OCI-LY3 (cell line): ENCODE measurements around the gene SHC1.

Experiments
- H2AFZ ChIP-seq: fragments of 200-600, 300-600 bp; shearing (Covaris generic); 2 replicates; pipeline ENCODE4 v1.6.0; 2014; ENCODE audit warnings: antibody characterized with exemption, low read depth, low read length
- H3K27ac ChIP-seq: fragments of 200-600, 300-600 bp; sonication (generic); 2 replicates; pipeline ENCODE4 v1.5.1; 2014; ENCODE audit warnings: mild to moderate bottlenecking, low read length, moderate library complexity, mixed read lengths
- H3K27me3 ChIP-seq: fragments of 200-600, 300-600 bp; sonication (generic); 2 replicates; pipeline ENCODE4 v1.6.1; 2014; ENCODE audit warnings: low read depth, low read length, mixed read lengths
- H3K36me3 ChIP-seq: fragments of 200-600, 300-600 bp; sonication (generic); replicated peaks from 2 replicates; pipeline ENCODE3; 2014; ENCODE audit warnings: low read depth, low read length, mixed read lengths
- H3K4me1 ChIP-seq: fragments of 300-600, 200-600 bp; sonication (generic); 2 replicates; pipeline ENCODE4 v1.6.1; 2014; ENCODE audit warnings: low read length, mixed read lengths
- H3K4me2 ChIP-seq: fragments of 200-600, 300-600 bp; sonication (generic); 2 replicates; pipeline ENCODE4 v1.6.1; 2014; ENCODE audit warnings: low read length, mixed read lengths
- H3K4me3 ChIP-seq: fragments of 300-600, 200-600 bp; sonication (generic); 2 replicates; pipeline ENCODE4 v1.5.1; 2014; ENCODE audit warnings: antibody characterized with exemption, mild to moderate bottlenecking, low read length, moderate library complexity
- H3K79me2 ChIP-seq: fragments of 300-600, 200-600 bp; shearing (Covaris generic); 2 replicates; pipeline ENCODE4 v1.6.1; 2014; ENCODE audit warnings: mild to moderate bottlenecking, low read length, mixed read lengths
- H3K9ac ChIP-seq: fragments of 300-600, 200-600 bp; shearing (Covaris generic); 2 replicates; pipeline ENCODE4 v1.6.0; 2014; ENCODE audit warnings: mild to moderate bottlenecking, low read length, moderate library complexity
- H3K9me3 ChIP-seq: fragments of 200-600, 300-600 bp; shearing (Covaris generic); 2 replicates; pipeline ENCODE4 v1.6.1; 2014; ENCODE audit warnings: low read length, mixed read lengths; ENCODE audit not compliant: insufficient read depth
- H4K20me1 ChIP-seq: fragments of 200-600, 300-600 bp; sonication (generic); 2 replicates; pipeline ENCODE4 v1.6.1; 2016; ENCODE audit warnings: low read length, mixed read lengths; ENCODE audit not compliant: insufficient read depth
- EZH2phosphoT487 ChIP-seq: fragments of 200-600 bp; shearing (Covaris generic); IDR thresholded peaks from 2 replicates; pipeline ENCODE4 v1.6.1; 2018; ENCODE audit warnings: antibody characterized with exemption, mixed run types, low read depth
- TF ChIP-seq, protein P1 (sequence below): fragments of 200-600, 300-600 bp; sonication (generic); IDR thresholded peaks from 2 replicates; pipeline ENCODE4 v1.5.1; 2014; ENCODE audit warnings: antibody characterized with exemption, low read length, low read depth

SHC1 gene

DNA sequence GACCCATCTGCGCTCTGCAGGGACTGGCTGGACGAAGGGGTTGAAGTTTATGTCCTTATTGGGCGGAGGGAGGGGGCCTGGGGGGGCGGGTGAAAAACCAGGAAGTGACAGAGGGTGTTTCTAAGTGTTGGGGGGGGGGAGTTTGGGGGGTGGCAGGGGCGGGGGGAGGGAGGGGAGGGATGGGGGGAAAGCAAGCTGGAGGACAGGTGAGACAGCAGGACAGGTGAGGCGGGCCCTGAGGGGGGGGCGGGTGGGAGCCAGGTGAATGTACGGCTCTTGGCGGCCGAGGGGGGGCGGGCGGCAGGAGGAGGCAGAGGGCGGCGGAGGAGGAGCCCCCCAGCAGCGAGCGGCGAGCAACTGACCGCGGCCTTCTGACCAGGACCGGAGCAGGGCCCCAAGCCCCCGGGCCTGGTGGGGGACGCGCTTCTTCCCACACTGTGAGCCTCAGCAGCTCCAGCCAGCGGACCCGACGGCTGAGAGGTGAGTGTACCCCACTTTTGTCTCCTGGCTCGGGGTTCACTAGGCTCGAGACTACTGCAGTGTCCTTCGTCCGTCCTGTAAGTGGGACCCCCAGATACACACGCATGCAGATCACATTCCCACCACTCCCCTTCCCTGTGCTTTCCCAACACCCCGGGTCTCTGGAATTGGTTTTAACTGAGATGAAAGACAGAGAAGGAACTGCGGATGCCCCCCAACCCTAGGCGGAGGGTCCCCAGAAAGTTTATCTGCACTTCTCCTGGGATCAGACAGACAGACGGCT lies 32.1 kb upstream of the SHC1 start, which contains the start of gene ZBTB7B:
TSS of gene ZBTB7B (plus strand) at position 339 of the 763 bp plus-strand sequence. CDS start 11,859 bp downstream, outside the sequence.
- H2AFZ ChIP-seq = no peak within 1 kb of the TSS
- H3K79me2 ChIP-seq = peaks cover 50% of the 10 kb centered on the region
- no peak for TF ChIP-seq EZH2phosphoT487
- TF ChIP-seq, protein P1, sequence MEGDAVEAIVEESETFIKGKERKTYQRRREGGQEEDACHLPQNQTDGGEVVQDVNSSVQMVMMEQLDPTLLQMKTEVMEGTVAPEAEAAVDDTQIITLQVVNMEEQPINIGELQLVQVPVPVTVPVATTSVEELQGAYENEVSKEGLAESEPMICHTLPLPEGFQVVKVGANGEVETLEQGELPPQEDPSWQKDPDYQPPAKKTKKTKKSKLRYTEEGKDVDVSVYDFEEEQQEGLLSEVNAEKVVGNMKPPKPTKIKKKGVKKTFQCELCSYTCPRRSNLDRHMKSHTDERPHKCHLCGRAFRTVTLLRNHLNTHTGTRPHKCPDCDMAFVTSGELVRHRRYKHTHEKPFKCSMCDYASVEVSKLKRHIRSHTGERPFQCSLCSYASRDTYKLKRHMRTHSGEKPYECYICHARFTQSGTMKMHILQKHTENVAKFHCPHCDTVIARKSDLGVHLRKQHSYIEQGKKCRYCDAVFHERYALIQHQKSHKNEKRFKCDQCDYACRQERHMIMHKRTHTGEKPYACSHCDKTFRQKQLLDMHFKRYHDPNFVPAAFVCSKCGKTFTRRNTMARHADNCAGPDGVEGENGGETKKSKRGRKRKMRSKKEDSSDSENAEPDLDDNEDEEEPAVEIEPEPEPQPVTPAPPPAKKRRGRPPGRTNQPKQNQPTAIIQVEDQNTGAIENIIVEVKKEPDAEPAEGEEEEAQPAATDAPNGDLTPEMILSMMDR = no peak
- H3K36me3 ChIP-seq = peaks cover 7% of the 10 kb centered on the region
- peak within 1 kb of the TSS; percentile 93 for H3K4me3 ChIP-seq
- no peaks in the 10 kb centered on the region for H3K9me3 ChIP-seq
- H3K4me1 ChIP-seq = peaks cover 51% of the 10 kb centered on the region
- H4K20me1 ChIP-seq = peaks cover 9% of the 10 kb centered on the region
- H3K9ac ChIP-seq = peak within 1 kb of the TSS; percentile 96
- H3K27ac ChIP-seq = peak within 1 kb of the TSS; percentile 95
- peak within 1 kb of the TSS; percentile 97 for H3K4me2 ChIP-seq
- H3K27me3 ChIP-seq = no peaks in the 10 kb centered on the region

DNA sequence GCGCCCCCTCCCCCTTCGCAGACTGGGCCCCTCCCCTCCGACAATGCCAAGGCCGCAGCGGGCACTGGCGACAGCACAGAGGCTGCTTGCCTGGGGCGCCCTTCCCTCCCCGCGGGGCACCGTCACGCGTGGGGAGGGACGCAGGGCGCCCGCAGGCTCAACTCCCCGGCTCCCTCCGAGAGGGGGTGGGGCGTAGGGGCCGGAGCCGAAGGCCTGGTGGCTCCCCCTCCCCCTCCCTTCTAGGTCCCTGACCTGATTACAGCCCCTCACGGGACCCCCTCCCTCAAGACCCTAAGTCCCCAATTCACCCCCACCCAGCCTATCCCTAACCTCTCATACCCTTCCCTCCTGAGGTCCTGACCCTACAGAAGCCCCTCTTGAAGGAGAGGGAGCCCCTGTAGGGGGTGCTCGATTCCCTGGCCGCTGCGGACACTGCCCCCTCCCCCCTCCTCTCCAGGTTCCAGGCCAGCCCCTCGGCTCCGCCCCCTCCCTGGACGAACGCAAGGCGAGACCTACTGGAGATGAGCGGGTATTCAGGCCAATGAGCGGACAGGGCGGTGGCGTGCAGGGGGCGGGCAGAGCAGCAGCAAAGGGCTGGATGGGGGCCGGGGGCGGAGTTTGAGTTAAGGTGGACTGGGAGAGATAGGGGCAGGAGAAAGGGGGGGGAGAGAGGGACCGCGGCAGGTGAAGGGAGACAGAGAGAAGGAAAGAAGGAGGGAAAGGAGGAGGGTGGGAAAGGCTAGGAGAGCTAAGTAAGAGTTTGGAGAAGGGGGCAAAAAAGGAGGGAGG lies 31.3 kb upstream of the SHC1 start:
- TF ChIP-seq, protein P1 = peak; percentile 82
- no peak for TF ChIP-seq EZH2phosphoT487
- H3K27me3 ChIP-seq = no peaks in the 10 kb centered on the region
- no peak overlapping the region for H2AFZ ChIP-seq
- peaks cover 50% of the 10 kb centered on the region for H3K4me1 ChIP-seq
- peak overlapping the region; percentile 84 for H3K4me3 ChIP-seq
- no peaks in the 10 kb centered on the region for H3K9me3 ChIP-seq
- H3K9ac ChIP-seq = peak overlapping the region; percentile 89
- H3K4me2 ChIP-seq = peak overlapping the region; percentile 82
- peaks cover 42% of the 10 kb centered on the region for H3K79me2 ChIP-seq
- peak overlapping the region; percentile 95 for H3K27ac ChIP-seq
- H4K20me1 ChIP-seq = peaks cover 2% of the 10 kb centered on the region; the same call in 1 of the 2 replicates
- H3K36me3 ChIP-seq = peaks cover 7% of the 10 kb centered on the region

DNA sequence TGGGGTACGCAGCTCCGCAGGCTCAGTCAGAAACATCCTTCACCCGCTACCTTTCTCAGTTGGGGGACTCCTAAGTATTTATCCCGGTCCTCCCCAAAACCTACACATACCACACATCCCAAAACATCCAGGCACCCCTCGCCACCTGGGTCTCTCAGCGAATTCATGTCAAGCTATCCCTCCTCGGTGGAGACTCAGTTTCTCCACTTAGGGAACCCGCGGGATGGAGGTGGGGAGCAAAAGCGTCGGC lies 30.8 kb upstream of the SHC1 start:
- Histone ChIP-seq H3K36me3 (peaks cover 6% of the 10 kb centered on the region), H2AFZ (0 out of 2 replicates have a peak overlapping the region, but pooled peaks have one; percentile 7), H3K4me2 (peak overlapping the region; percentile 82), H3K79me2 (peaks cover 38% of the 10 kb centered on the region), H3K27me3 (no peaks in the 10 kb centered on the region), H3K9ac (peak overlapping the region; percentile 89), H4K20me1 (no peaks in the 10 kb centered on the region), H3K27ac (peak overlapping the region; percentile 95), H3K4me1 (peaks cover 45% of the 10 kb centered on the region), H3K9me3 (no peaks in the 10 kb centered on the region), H3K4me3 (peak overlapping the region; percentile 84)
- no peak for TF ChIP-seq EZH2phosphoT487
- TF ChIP-seq, protein P1 = no peak

DNA sequence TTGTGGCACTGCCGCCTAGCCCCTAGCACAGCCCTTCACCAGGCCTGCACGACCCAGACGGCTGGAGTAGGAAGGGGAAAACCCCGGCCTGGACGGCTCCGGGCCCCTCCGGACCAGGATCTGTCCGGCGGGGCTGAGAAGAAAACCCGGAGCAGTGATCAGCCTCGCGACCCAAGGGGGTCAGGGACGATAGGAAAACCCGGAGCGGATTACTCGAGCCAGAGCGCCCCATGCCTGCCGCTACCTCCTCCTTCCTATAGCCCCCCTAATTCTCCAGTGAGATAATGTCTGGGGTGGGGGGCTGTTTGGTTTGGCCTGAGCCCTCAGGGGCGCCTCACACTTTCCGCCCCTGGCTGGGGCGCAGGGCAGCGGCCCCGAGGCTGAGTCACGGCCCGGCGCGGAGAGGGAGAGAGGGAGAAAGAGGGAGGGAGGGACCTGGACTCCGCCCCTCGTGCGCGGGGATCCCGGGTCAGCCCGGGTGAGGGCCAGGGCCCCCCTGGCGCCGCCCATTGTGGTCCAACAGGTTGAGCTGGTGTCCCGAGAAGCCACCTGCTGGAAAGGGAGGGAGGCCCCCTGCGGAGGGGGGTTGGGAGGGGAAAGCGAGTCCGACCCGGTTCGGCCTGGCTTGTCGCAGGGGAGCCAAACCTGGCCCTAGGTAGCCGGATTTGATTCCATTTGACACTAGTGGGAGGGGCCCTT lies 30.3 kb upstream of the SHC1 start:
- Histone ChIP-seq H3K9ac (peak overlapping the region; percentile 89), H3K27ac (peak overlapping the region; percentile 95), H3K4me3 (peak overlapping the region; percentile 84), H3K4me2 (peak overlapping the region; percentile 82), H3K27me3 (no peaks in the 10 kb centered on the region), H3K4me1 (peaks cover 44% of the 10 kb centered on the region), H2AFZ (0 out of 2 replicates have a peak overlapping the region, but pooled peaks have one; percentile 7), H3K9me3 (no peaks in the 10 kb centered on the region), H3K79me2 (peaks cover 33% of the 10 kb centered on the region), H4K20me1 (no peaks in the 10 kb centered on the region), H3K36me3 (peaks cover 2% of the 10 kb centered on the region)
- TF ChIP-seq, protein P1 = peak; percentile 17; the same call in 1 of the 2 replicates
- TF ChIP-seq EZH2phosphoT487 = no peak
